A549 treated with dexamethasone at 1 μM for 4 hours (cell line): ENCODE results near the gene ZNF181. TPM values are rescaled to one million over a fixed set of nuclear protein-coding genes. Genes with fewer than 3 reads are reported as not detected.

Source experiments
- total RNA-seq: library from RNA; stranded (reverse); fragments of 200-300 nt; extraction: Qiagen RNA extraction; gene quantifications from 5 replicates; pipeline ENCODE4 v1.2.3, GENCODE V29; 2022

Gene ZNF181
- 8.0 to 11.8 TPM (median 10.7 TPM) in 5 replicates for total RNA-seq

GRCh38 chr19:34733746-34734536 is at the start of gene ZNF181:
Gene ZNF181 (plus strand): TSS chr19:34734243. CDS start chr19:34735038, 795 bp downstream.

GRCh38 chr19:34772697-34773554 is 38.9 kb downstream of the ZNF181 start, which contains the start of gene ZNF599:
Gene ZNF599 (minus strand): TSS chr19:34773215. CDS start chr19:34772841, 374 bp downstream.

Other genes starting within 250 kb of the ZNF181 start
- gene SCGB2B2, start 57.1 kb upstream of the ZNF181 start, total RNA-seq, result 0.28 TPM in 1 of 5 replicates, not detected in the others
- gene ZNF302, start 56.6 kb upstream of the ZNF181 start, total RNA-seq, result 14.6 to 17.7 TPM (median 15.6 TPM) in 5 replicates
- 2.0 to 2.6 TPM (median 2.2 TPM) in 5 replicates for gene ZNF599, start 39.0 kb downstream of the ZNF181 start, total RNA-seq
- 5.1 to 6.4 TPM (median 5.5 TPM) in 5 replicates for gene ZNF30, start 192.7 kb downstream of the ZNF181 start, total RNA-seq
- gene ZNF792, start 230.0 kb downstream of the ZNF181 start, total RNA-seq, result 1.3 to 1.9 TPM (median 1.7 TPM) in 5 replicates